Liver (tissue), 9 donors: ENCODE measurements around the gene RPAP2. TPM values are rescaled to one million over a fixed set of nuclear protein-coding genes. Genes with fewer than 3 reads are reported as not detected.

ENCODE experiments used
- DNase-seq: peaks from one replicate; pipeline ENCODE4 v3.0.0-alpha.2; 2017; ENCODE audit warnings: low spot score
- H3K27ac ChIP-seq, 2 donors: one replicate each; pipeline ENCODE4 v1.7.0; 2013; ENCODE audit warnings: inconsistent platforms in 2 of 2, low read length in 2 of 2, control low read depth in 1 of 2, low read depth in 1 of 2, mild to moderate bottlenecking in 1 of 2
- H3K27me3 ChIP-seq, 4 donors: one replicate each; pipeline versions ENCODE4 v1.6.1 to v1.7.0; 2013; ENCODE audit warnings: low read length in 3 of 4, inconsistent platforms in 1 of 4, mild to moderate bottlenecking in 1 of 4, moderate library complexity in 1 of 4; ENCODE audit not compliant: control insufficient read depth in 4 of 4, insufficient read depth in 4 of 4
- H3K36me3 ChIP-seq, 4 donors: one replicate each; pipeline versions ENCODE4 v1.6.1 to v1.7.0; 2013; ENCODE audit warnings: low read length in 3 of 4, mild to moderate bottlenecking in 3 of 4, low read depth in 1 of 4, moderate library complexity in 1 of 4; ENCODE audit not compliant: control insufficient read depth in 4 of 4, insufficient read depth in 3 of 4
- H3K4me1 ChIP-seq, 4 donors: one replicate each; pipeline versions ENCODE4 v1.6.1 to v1.7.0; 2013; ENCODE audit warnings: low read length in 3 of 4, mild to moderate bottlenecking in 3 of 4, moderate library complexity in 1 of 4; ENCODE audit not compliant: control insufficient read depth in 4 of 4, insufficient read depth in 4 of 4
- H3K4me3 ChIP-seq, 3 donors: one replicate each; pipeline versions ENCODE4 v1.6.1 to v1.7.0; 2013; ENCODE audit warnings: low read length in 3 of 3, control low read depth in 1 of 3, low read depth in 1 of 3, mild to moderate bottlenecking in 1 of 3
- H3K9ac ChIP-seq, 2 donors: one replicate each; pipeline ENCODE4 v1.7.0; 2013; ENCODE audit warnings: low read length in 2 of 2, mild to moderate bottlenecking in 2 of 2, moderate library complexity in 2 of 2, control low read depth in 1 of 2, low read depth in 1 of 2
- H3K9me3 ChIP-seq, 4 donors: one replicate each; pipeline versions ENCODE4 v1.6.1 to v1.7.0; 2013; ENCODE audit warnings: low read length in 3 of 4; ENCODE audit not compliant: control insufficient read depth in 4 of 4
- CTCF ChIP-seq: fragments of 150-350 bp; IDR thresholded peaks from 2 replicates; pipeline ENCODE4 v1.5.1; 2017; ENCODE audit warnings: improper control_type of control experiment, low read depth, low read length; ENCODE audit not compliant: missing input control
- EGR1 ChIP-seq, 2 donors: IDR thresholded peaks; 2 replicates each; pipeline ENCODE4 v1.6.1; 2016 to 2018; ENCODE audit warnings: antibody characterized with exemption in 2 of 2, low read depth in 2 of 2
- FOXA2 ChIP-seq: IDR thresholded peaks from 2 replicates; pipeline ENCODE4 v1.6.1; 2016; ENCODE audit warnings: antibody characterized with exemption
- GABPA ChIP-seq, 2 donors: IDR thresholded peaks in 1 of 2; conservative IDR thresholded peaks in 1 of 2; 2 replicates each; pipeline ENCODE4 v1.6.1; 2016; ENCODE audit warnings: antibody characterized with exemption in 2 of 2, mild to moderate bottlenecking in 1 of 2, moderate library complexity in 1 of 2
- HNF4A ChIP-seq, 2 donors: conservative IDR thresholded peaks; 2 replicates each; pipeline ENCODE4 v1.6.1; 2016; ENCODE audit warnings: antibody characterized with exemption in 2 of 2, mild to moderate bottlenecking in 2 of 2
- MAX ChIP-seq: IDR thresholded peaks from 2 replicates; pipeline ENCODE4 v1.6.1; 2016; ENCODE audit warnings: antibody characterized with exemption
- RAD21 ChIP-seq, 2 donors: IDR thresholded peaks; 2 replicates each; pipeline ENCODE4 v1.6.1; 2016; ENCODE audit warnings: antibody characterized with exemption in 2 of 2, mild to moderate bottlenecking in 2 of 2
- REST ChIP-seq: IDR thresholded peaks from 2 replicates; pipeline ENCODE4 v1.6.1; 2016; ENCODE audit warnings: antibody characterized with exemption, mild to moderate bottlenecking
- RXRA ChIP-seq, 2 donors: IDR thresholded peaks; 2 replicates each; pipeline ENCODE4 v1.6.1; 2017 to 2018; ENCODE audit warnings: antibody characterized with exemption in 2 of 2, mild to moderate bottlenecking in 1 of 2
- TAF1 ChIP-seq: conservative IDR thresholded peaks from 2 replicates; pipeline ENCODE4 v1.6.1; 2016; ENCODE audit warnings: antibody characterized with exemption, mild to moderate bottlenecking
- YY1 ChIP-seq: IDR thresholded peaks from 2 replicates; pipeline ENCODE4 v1.6.1; 2016; ENCODE audit warnings: antibody characterized with exemption, mild to moderate bottlenecking
- ZBTB33 ChIP-seq: IDR thresholded peaks from 2 replicates; pipeline ENCODE4 v1.6.1; 2016; ENCODE audit warnings: antibody characterized with exemption
- WGBS: extraction: QIAGEN DNeasy Blood & Tissue Kit; methylation state at CpG from one replicate; pipeline ENCODE4 v1.1.7; 2013; 5-methylcytosine and 5-hydroxymethylcytosine counted together
- polyA plus RNA-seq, 2 donors: library from polyadenylated mRNA; stranded (reverse) in 1 of 2; unstranded in 1 of 2; fragments of 200-250 nt in 1 of 2; fragments of >200 nt in 1 of 2; fragmentation: Nextera tagmentation in 1 of 2; extraction: Ambion mirVana in 1 of 2; gene quantifications; one replicate each; pipeline versions ENCODE4 v1.2.1 to v1.2.3, GENCODE V29; 2013 to 2015
- total RNA-seq, 2 donors: library from RNA; depleted of rRNA; stranded (reverse); fragments of >200 nt; gene quantifications; one replicate each; pipeline ENCODE4 v1.2.3, GENCODE V29; 2014
- donor health status: healthy.
- donor health status: healthy.
- donor health status: healthy.
- donor health status: healthy.
- donor health status: healthy.

Gene RPAP2
- total and polyA plus RNA-seq, 4 donors, result 2.7 to 8.6 (median 4.4) TPM

GRCh38 chr1:92291372-92291999 lies 7.4 kb upstream of the RPAP2 start:
- H3K4me1 ChIP-seq, result no peaks in the 10 kb centered on the region
- WGBS, result 35% methylated on average over 3 of the region's 3 CpGs
- H3K4me3 ChIP-seq, result no peak overlapping the region
- no peaks in the 10 kb centered on the region for H3K9me3 ChIP-seq
- no peak overlapping the region for H3K27ac ChIP-seq
- H3K27me3 ChIP-seq, result no peaks in the 10 kb centered on the region
- DNase-seq, result no peak
- H3K9ac ChIP-seq, result no peak overlapping the region
- H3K36me3 ChIP-seq, result peaks cover 0 to 2% (median 0%) of the 10 kb centered on the region in 4 donors
- no peak for TF ChIP-seq TAF1
- peak; percentile 45 for TF ChIP-seq CTCF
- TF ChIP-seq RXRA (IDR thresholded peaks at IDR 0.05), result no peak
- no peak for TF ChIP-seq HNF4A (conservative IDR thresholded peaks at IDR 0.05)
- TF ChIP-seq RAD21 (IDR thresholded peaks at IDR 0.05), result peak; percentile 74 to 81

- no peak for DNase-seq
- no peaks in the 10 kb centered on the region for H3K27me3 ChIP-seq
- H3K9me3 ChIP-seq, result no peaks in the 10 kb centered on the region
- H3K4me1 ChIP-seq, result peaks cover 3 to 9% (median 4%) of the 10 kb centered on the region in 4 donors
- TF ChIP-seq GABPA (IDR thresholded peaks at IDR 0.05 in 1 of 2, conservative IDR thresholded peaks at IDR 0.05 in 1 of 2) (no peak), MAX (no peak), EGR1 (IDR thresholded peaks at IDR 0.05; ENCODE audit: low read depth in 2 of 2) (no peak)
- H3K36me3 ChIP-seq, result peaks cover 0 to 2% (median under 1%) of the 10 kb centered on the region in 4 donors
- H3K27ac ChIP-seq, result peak overlapping the region; percentile 84 to 94
- 9% methylated on average over 3 of the region's 3 CpGs for WGBS
- peak overlapping the region; percentile 49 to 86 for H3K9ac ChIP-seq
- H3K4me3 ChIP-seq, result peak overlapping the region; percentile 63 to 85 (median 70)
Measured at GRCh38 chr1:92298213-92298572, 666 bp upstream of the RPAP2 start.

- Histone ChIP-seq H3K4me3 (peak overlapping the region; percentile 63 to 85 (median 70)), H3K9ac (peak overlapping the region; percentile 49 to 86), H3K4me1 (peaks cover 3 to 9% (median 4%) of the 10 kb centered on the region in 4 donors), H3K9me3 (no peaks in the 10 kb centered on the region), H3K27me3 (no peaks in the 10 kb centered on the region), H3K36me3 (peaks cover 0 to 2% (median 2%) of the 10 kb centered on the region in 4 donors), H3K27ac (peak overlapping the region in 1 of 2 donors; percentile 94)
- no peak for TF ChIP-seq YY1
- TF ChIP-seq TAF1, result no peak
- no peak for TF ChIP-seq REST
- TF ChIP-seq RXRA (IDR thresholded peaks at IDR 0.05), result no peak
- no peak for TF ChIP-seq RAD21 (IDR thresholded peaks at IDR 0.05)
- TF ChIP-seq FOXA2, result no peak
- TF ChIP-seq ZBTB33, result no peak
- DNase-seq, result no peak
- WGBS, result 48% methylated on average over 11 of the region's 11 CpGs
Measured at GRCh38 chr1:92299477-92300150, 755 bp downstream of the RPAP2 start.
